Measurements from ENCODE around the gene TLR9. TPM values are rescaled to one million over a fixed set of nuclear protein-coding genes. Genes with fewer than 3 reads are reported as not detected.
"Not testable (repeated sequence)": the region's sequence is repeated elsewhere in the genome, so short reads cannot be mapped to it uniquely, and the experiment has no call there.

TLR9 gene
- under 1 TPM in 1 of 2 donors, not detected in 1; 0.29 TPM for total RNA-seq
- long read RNA-seq = 0 reads

- intact Hi-C loops (cut with DNase I) = no loop called here
- DNase-seq (no peak), ATAC-seq (no peak)
Measured at GRCh38 chr3:52225452-52226228, at the start of gene TLR9. Gene TLR9 (minus strand): TSS chr3:52225645. CDS start chr3:52225529, 116 bp downstream.

- intact Hi-C loops (cut with DNase I) = loop anchor here in 1 of 2 donors (5.0 kb wide), 2 partner anchors 32 to 272 kb away; no protein-coding TSS in a partner anchor
- not testable (repeated sequence) for ATAC-seq, DNase-seq
Measured at GRCh38 chr3:52274781-52275180, 49.3 kb upstream of the TLR9 start.

- DNase-seq (no peak), ATAC-seq (no peak)
- intact Hi-C loops (cut with DNase I) = no loop called here
Measured at GRCh38 chr3:52272831-52273230, 47.4 kb upstream of the TLR9 start.

- DNase-seq; ATAC-seq; intact Hi-C loops (cut with DNase I): not testable (repeated sequence)
Measured at GRCh38 chr3:52272172-52272571, 46.7 kb upstream of the TLR9 start.

- intact Hi-C loops (cut with DNase I) = no loop called here
- no peak for DNase-seq
- ATAC-seq = peak in 1 of 2 donors; percentile 21
Measured at GRCh38 chr3:52270252-52270754, 44.9 kb upstream of the TLR9 start.

GRCh38 chr3:52269776-52270175 lies 44.3 kb upstream of the TLR9 start:
- intact Hi-C loops (cut with DNase I) = no loop called here
- ATAC-seq = no peak

GRCh38 chr3:52268036-52268435 lies 42.6 kb upstream of the TLR9 start:
- intact Hi-C loops (cut with DNase I) = no loop called here
- ATAC-seq = peak in 1 of 2 donors; percentile 43
- no peak for DNase-seq

More at GRCh38 chr3:52269776-52270175, 44.3 kb upstream of the TLR9 start:
- DNase-seq = no peak

GRCh38 chr3:52265387-52265786 lies 39.9 kb upstream of the TLR9 start:
- ATAC-seq = no peak

GRCh38 chr3:52262447-52262846 lies 37.0 kb upstream of the TLR9 start:
- intact Hi-C loops (cut with DNase I) = no loop called here
- no peak for DNase-seq
- no peak for ATAC-seq

More at GRCh38 chr3:52265387-52265786, 39.9 kb upstream of the TLR9 start:
- intact Hi-C loops (cut with DNase I) = no loop called here
- DNase-seq = no peak

- ATAC-seq (no peak), DNase-seq (no peak)
- intact Hi-C loops (cut with DNase I) = no loop called here
Measured at GRCh38 chr3:52259448-52259847, 34.0 kb upstream of the TLR9 start.

GRCh38 chr3:52259035-52259434 lies 33.6 kb upstream of the TLR9 start:
- ATAC-seq (no peak), DNase-seq (no peak)
- intact Hi-C loops (cut with DNase I) = no loop called here

- ATAC-seq = no peak
- DNase-seq = no peak
- intact Hi-C loops (cut with DNase I) = no loop called here
Measured at GRCh38 chr3:52257911-52258310, 32.5 kb upstream of the TLR9 start.

GRCh38 chr3:52256622-52257021 lies 31.2 kb upstream of the TLR9 start:
- no peak for ATAC-seq
- intact Hi-C loops (cut with DNase I) = no loop called here
- no peak for DNase-seq

GRCh38 chr3:52256159-52256558 lies 30.7 kb upstream of the TLR9 start:
- intact Hi-C loops (cut with DNase I) = no loop called here
- DNase-seq (no peak), ATAC-seq (no peak)

GRCh38 chr3:52254608-52255007 lies 29.2 kb upstream of the TLR9 start:
- intact Hi-C loops (cut with DNase I) = no loop called here
- ATAC-seq = no peak
- DNase-seq = no peak

GRCh38 chr3:52253314-52254304 lies 28.2 kb upstream of the TLR9 start:
- peak; percentile 64 for DNase-seq
- intact Hi-C loops (cut with DNase I) = no loop called here
- peak; percentile 70 to 81 for ATAC-seq

- intact Hi-C loops (cut with DNase I) = no loop called here
- ATAC-seq (no peak), DNase-seq (no peak)
Measured at GRCh38 chr3:52250122-52250521, 24.7 kb upstream of the TLR9 start.

GRCh38 chr3:52249683-52250082 lies 24.2 kb upstream of the TLR9 start:
- DNase-seq (no peak), ATAC-seq (no peak)
- intact Hi-C loops (cut with DNase I) = no loop called here

GRCh38 chr3:52248816-52249547 lies 23.5 kb upstream of the TLR9 start:
- peak; percentile 61 for DNase-seq
- ATAC-seq = no peak

More at GRCh38 chr3:52248816-52249547, 23.5 kb upstream of the TLR9 start:
- intact Hi-C loops (cut with DNase I) = no loop called here
